Activated CD8-positive, alpha-beta memory T cell treated with anti-CD3 and anti-CD28 coated beads, Interleukin-2, amount 50 U/mL, for 4 hours (primary cell): ENCODE results near the gene SEZ6.

Source experiments
- DNase-seq: peaks from one replicate; pipeline ENCODE4 v3.0.0-alpha.2; 2020

The SEZ6 gene

GRCh38 chr17:29036584-29036983 lies 30.8 kb upstream of the SEZ6 start:
- no peak for DNase-seq

- DNase-seq, result no peak
Observed at GRCh38 chr17:29034510-29034909, 28.7 kb upstream of the SEZ6 start.

GRCh38 chr17:29032857-29033197 lies 27.0 kb upstream of the SEZ6 start:
- no peak for DNase-seq

- DNase-seq, result no peak
Observed at GRCh38 chr17:29032013-29032856, 26.4 kb upstream of the SEZ6 start.

GRCh38 chr17:29031488-29031887 lies 25.7 kb upstream of the SEZ6 start:
- DNase-seq, result no peak

GRCh38 chr17:29024316-29024952 lies 18.6 kb upstream of the SEZ6 start:
- no peak for DNase-seq

GRCh38 chr17:29022074-29022473 lies 16.2 kb upstream of the SEZ6 start:
- DNase-seq, result no peak

GRCh38 chr17:29021226-29021625 lies 15.4 kb upstream of the SEZ6 start:
- no peak for DNase-seq

- DNase-seq, result no peak
Observed at GRCh38 chr17:29020576-29020975, 14.7 kb upstream of the SEZ6 start.

GRCh38 chr17:29019475-29020181 lies 13.8 kb upstream of the SEZ6 start:
- no peak for DNase-seq

- DNase-seq, result no peak
Observed at GRCh38 chr17:29018788-29019474, 13.1 kb upstream of the SEZ6 start.

- DNase-seq, result no peak
Observed at GRCh38 chr17:29016345-29017210, 10.7 kb upstream of the SEZ6 start.

GRCh38 chr17:29014716-29015115 lies 8.9 kb upstream of the SEZ6 start:
- DNase-seq, result no peak

GRCh38 chr17:29012535-29012934 lies 6.7 kb upstream of the SEZ6 start:
- no peak for DNase-seq

- no peak for DNase-seq
Observed at GRCh38 chr17:29010586-29010985, 4.8 kb upstream of the SEZ6 start.

GRCh38 chr17:29010129-29010528 lies 4.3 kb upstream of the SEZ6 start:
- no peak for DNase-seq

GRCh38 chr17:29008591-29008990 lies 2.8 kb upstream of the SEZ6 start:
- DNase-seq, result no peak

- DNase-seq, result no peak
Observed at GRCh38 chr17:29007860-29008455, 2.1 kb upstream of the SEZ6 start.

GRCh38 chr17:29007456-29007855 lies 1.6 kb upstream of the SEZ6 start:
- DNase-seq, result no peak

GRCh38 chr17:29004081-29004692 lies 1.6 kb downstream of the SEZ6 start:
- no peak for DNase-seq

GRCh38 chr17:29003289-29003688 lies 2.5 kb downstream of the SEZ6 start:
- no peak for DNase-seq

- DNase-seq, result no peak
Observed at GRCh38 chr17:29002811-29003210, 3.0 kb downstream of the SEZ6 start.
